SK-N-SH (cell line): ENCODE measurements around the gene POTED. TPM values are rescaled to one million over a fixed set of nuclear protein-coding genes. Genes with fewer than 3 reads are reported as not detected.
"Not testable (repeated sequence)": the region's sequence is repeated elsewhere in the genome, so short reads cannot be mapped to it uniquely, and the experiment has no call there.

Source experiments
- CTCF ChIA-PET: fragments of 300-600, 350-600 bp; formaldehyde crosslinking; extraction: SDS; loops from one replicate; lab custom pipeline; 2021; lab: Yijun Ruan, JAX
- POLR2A ChIA-PET: fragments of 350-600 bp; sonication (Branson Sonifier 250); formaldehyde crosslinking; extraction: SDS; loops from one replicate; lab custom pipeline; 2020; ENCODE audit warnings: antibody characterized with exemption, inconsistent platforms; lab: Yijun Ruan, JAX
- DNase-seq: peaks from one replicate; pipeline ENCODE4 v3.0.0; 2012
- H2AFZ ChIP-seq: fragments of 200-600 bp; sonication (generic); 2 replicates; pipeline ENCODE4 v1.8.1; 2016; ENCODE audit warnings: antibody characterized with exemption, mild to moderate bottlenecking, low read depth
- H3F3A ChIP-seq: fragments of 200-600 bp; sonication (generic); replicated peaks from 2 replicates; pipeline ENCODE3; 2016; ENCODE audit warnings: antibody characterized with exemption, mild to moderate bottlenecking; ENCODE audit not compliant: insufficient read depth
- H3K27ac ChIP-seq, 2 experiments: fragments of 200-500 bp in 1 of 2; fragments of 200-600 bp in 1 of 2; sonication (Bioruptor generic) in 1 of 2; sonication (generic), shearing (Covaris generic) in 1 of 2; 2 replicates each; pipeline versions ENCODE4 v1.5.1 to v1.6.1; 2014 to 2016; ENCODE audit warnings: low read depth in 2 of 2, inconsistent platforms in 1 of 2, low read length in 1 of 2, mild to moderate bottlenecking in 1 of 2, mixed read lengths in 1 of 2
- H3K27me3 ChIP-seq: fragments of 200-600 bp; sonication (generic), shearing (Covaris generic); 2 replicates; pipeline ENCODE4 v1.6.1; 2016; ENCODE audit warnings: mixed run types; ENCODE audit not compliant: insufficient read depth
- H3K36me3 ChIP-seq, 2 experiments: fragments of 200-500 bp in 1 of 2; fragments of 200-600 bp in 1 of 2; sonication (Bioruptor generic) in 1 of 2; sonication (generic) in 1 of 2; replicated peaks in 1 of 2; 2 replicates each; pipeline versions ENCODE3 to v1.5.1; 2014 to 2016; ENCODE audit warnings: low read length in 1 of 2, mild to moderate bottlenecking in 1 of 2; ENCODE audit not compliant: insufficient read depth in 2 of 2, control insufficient read depth in 1 of 2
- H3K4me1 ChIP-seq, 2 experiments: fragments of 200-500 bp in 1 of 2; fragments of 200-600 bp in 1 of 2; sonication (Bioruptor generic) in 1 of 2; sonication (generic), shearing (Covaris generic) in 1 of 2; 2 replicates each; pipeline versions ENCODE4 v1.5.1 to v1.6.1; 2014 to 2016; ENCODE audit warnings: low read depth in 1 of 2, low read length in 1 of 2, mixed run types in 1 of 2; ENCODE audit not compliant: insufficient read depth in 2 of 2, control insufficient read depth in 1 of 2
- H3K4me2 ChIP-seq: fragments of 200-600 bp; sonication (generic), shearing (Covaris generic); 2 replicates; pipeline ENCODE4 v1.6.1; 2017; ENCODE audit warnings: mixed run types
- H3K4me3 ChIP-seq, 2 experiments: fragments of 200-500 bp in 1 of 2; fragments of 200-600 bp in 1 of 2; sonication (Bioruptor generic) in 1 of 2; sonication (generic), shearing (Covaris generic) in 1 of 2; 2 replicates each; pipeline versions ENCODE4 v1.5.1 to v1.8.1; 2014 to 2016; ENCODE audit warnings: low read depth in 2 of 2, inconsistent platforms in 1 of 2, low read length in 1 of 2, mild to moderate bottlenecking in 1 of 2, mixed read lengths in 1 of 2, moderate library complexity in 1 of 2
- H3K79me2 ChIP-seq: fragments of 200-600 bp; sonication (generic); 2 replicates; pipeline ENCODE4 v1.8.1; 2017; ENCODE audit warnings: mild to moderate bottlenecking; ENCODE audit not compliant: insufficient read depth
- H3K9ac ChIP-seq: fragments of 200-600 bp; sonication (generic); 2 replicates; pipeline ENCODE4 v1.6.1; 2017; ENCODE audit warnings: mixed run types
- H3K9me2 ChIP-seq: fragments of 200-600 bp; sonication (generic); 2 replicates; pipeline ENCODE4 v1.6.1; 2017; ENCODE audit warnings: mixed run types
- H3K9me3 ChIP-seq: fragments of 200-600 bp; sonication (generic); 2 replicates; pipeline ENCODE4 v1.6.1; 2017; ENCODE audit warnings: mixed run types, mild to moderate bottlenecking, moderate library complexity
- H4K20me1 ChIP-seq: fragments of 200-600 bp; sonication (generic); 2 replicates; pipeline ENCODE4 v1.6.1; 2017; ENCODE audit warnings: mild to moderate bottlenecking, mixed run types; ENCODE audit not compliant: insufficient read depth
- WGBS: methylation state at CpG from one replicate; pipeline ENCODE4 v1.1.6; 2017; ENCODE audit warnings: low lambda C conversion rate; 5-methylcytosine and 5-hydroxymethylcytosine counted together
- polyA plus RNA-seq, 3 experiments: library from polyadenylated mRNA; depleted of rRNA; stranded (reverse); fragments of >200 nt; gene quantifications; 2 replicates each; pipeline ENCODE4 v1.2.3, GENCODE V29; 2012
- small RNA-seq, 7 experiments: library from RNA; depleted of rRNA; stranded (forward); fragments of <200 nt; gene quantifications; one replicate each; pipeline ENCODE3, GENCODE V24; 2012

Gene POTED
- not detected in 2 replicates for polyA plus RNA-seq (2012; rRNA removed)
- not detected in 2 replicates for polyA plus RNA-seq (2012; cell fraction: cytosol; rRNA removed)
- not detected in 2 replicates for polyA plus RNA-seq (2012; cell fraction: nucleus; rRNA removed)

GRCh38 chr21:13609477-13609876 is at the start of gene POTED:
Gene POTED, plus strand, starts transcription at chr21:13609777. Its CDS starts 452 bp downstream, at chr21:13610229.
- H3K36me3 ChIP-seq, DNase-seq, H3K9me3 ChIP-seq, H3K9ac ChIP-seq, H2AFZ ChIP-seq, H4K20me1 ChIP-seq, H3K27me3 ChIP-seq, H3F3A ChIP-seq, POLR2A ChIA-PET, H3K27ac ChIP-seq, CTCF ChIA-PET, H3K4me1 ChIP-seq, H3K79me2 ChIP-seq, H3K4me3 ChIP-seq, H3K9me2 ChIP-seq, H3K4me2 ChIP-seq: not testable (repeated sequence)
- WGBS = 85% methylated on average over 29 of the region's 42 CpGs

GRCh38 chr21:13650101-13650500 is 40.5 kb downstream of the POTED start:
- WGBS = no CpG with 5 or more reads among the region's 5 CpGs
- H3K9me3 ChIP-seq, H3K9me2 ChIP-seq, H3K79me2 ChIP-seq, H3K4me3 ChIP-seq, DNase-seq, H3F3A ChIP-seq, H3K36me3 ChIP-seq, H3K27ac ChIP-seq, POLR2A ChIA-PET, H3K27me3 ChIP-seq, H4K20me1 ChIP-seq, H3K4me1 ChIP-seq, H2AFZ ChIP-seq, CTCF ChIA-PET, H3K9ac ChIP-seq, H3K4me2 ChIP-seq: not testable (repeated sequence)

- H3K4me3 ChIP-seq, H3K79me2 ChIP-seq, DNase-seq, H4K20me1 ChIP-seq, H3F3A ChIP-seq, H3K27ac ChIP-seq, H2AFZ ChIP-seq, H3K9ac ChIP-seq, H3K4me1 ChIP-seq, H3K36me3 ChIP-seq, H3K9me2 ChIP-seq, CTCF ChIA-PET, H3K27me3 ChIP-seq, H3K9me3 ChIP-seq, H3K4me2 ChIP-seq, POLR2A ChIA-PET: not testable (repeated sequence)
- 20% methylated on average over 1 of the region's 6 CpGs for WGBS
These were observed 42.2 kb downstream of the POTED start for GRCh38 chr21:13651746-13652145.

Small RNA genes lying within 50 kb of the gene (small RNA-seq; reads per million reads assigned to genes)
- gene AL050303.3 (0 reads per million in 7 experiments), gene MIR3118-1 (0 reads per million in 7 experiments), gene RNU6-286P (0 reads per million in 7 experiments)
